Measurements from ENCODE around the gene OR6C6. TPM values are rescaled to one million over a fixed set of nuclear protein-coding genes. Genes with fewer than 3 reads are reported as not detected.

OR6C6 gene
- total and polyA plus RNA-seq, 12 donors = not detected

- DNase-seq = no peak
- Histone ChIP-seq H3K4me3 (no peak within 1 kb of the TSS), H3K4me1 (replicated peaks in 1 of 2) (no peaks in the 10 kb centered on the region), H3K36me3 (replicated peaks in 1 of 2) (no peaks in the 10 kb centered on the region), H3K9me3 (replicated peaks in 1 of 3) (no peaks in the 10 kb centered on the region), H3K27ac (no peak within 1 kb of the TSS), H3K27me3 (no peaks in the 10 kb centered on the region)
- TF ChIP-seq, protein P1, sequence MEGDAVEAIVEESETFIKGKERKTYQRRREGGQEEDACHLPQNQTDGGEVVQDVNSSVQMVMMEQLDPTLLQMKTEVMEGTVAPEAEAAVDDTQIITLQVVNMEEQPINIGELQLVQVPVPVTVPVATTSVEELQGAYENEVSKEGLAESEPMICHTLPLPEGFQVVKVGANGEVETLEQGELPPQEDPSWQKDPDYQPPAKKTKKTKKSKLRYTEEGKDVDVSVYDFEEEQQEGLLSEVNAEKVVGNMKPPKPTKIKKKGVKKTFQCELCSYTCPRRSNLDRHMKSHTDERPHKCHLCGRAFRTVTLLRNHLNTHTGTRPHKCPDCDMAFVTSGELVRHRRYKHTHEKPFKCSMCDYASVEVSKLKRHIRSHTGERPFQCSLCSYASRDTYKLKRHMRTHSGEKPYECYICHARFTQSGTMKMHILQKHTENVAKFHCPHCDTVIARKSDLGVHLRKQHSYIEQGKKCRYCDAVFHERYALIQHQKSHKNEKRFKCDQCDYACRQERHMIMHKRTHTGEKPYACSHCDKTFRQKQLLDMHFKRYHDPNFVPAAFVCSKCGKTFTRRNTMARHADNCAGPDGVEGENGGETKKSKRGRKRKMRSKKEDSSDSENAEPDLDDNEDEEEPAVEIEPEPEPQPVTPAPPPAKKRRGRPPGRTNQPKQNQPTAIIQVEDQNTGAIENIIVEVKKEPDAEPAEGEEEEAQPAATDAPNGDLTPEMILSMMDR (IDR thresholded peaks at IDR 0.05) = no peak
- TF ChIP-seq POLR2A (IDR thresholded peaks at IDR 0.05) = no peak
- intact Hi-C loops (cut with DNase I) = no loop called here
- 70 to 81% (median 76%) methylated on average over 2 of the region's 2 CpGs for WGBS, 4 donors
Observed at GRCh38 chr12:55314043-55314442, 17.7 kb upstream of the OR6C6 start, which contains the start of gene OR6C1. Gene OR6C1, plus strand, starts transcription at chr12:55314343. Its CDS starts 6,257 bp downstream, at chr12:55320600.

- no peak overlapping the region for H3K27ac ChIP-seq
- DNase-seq = no peak
- H3K36me3 ChIP-seq (replicated peaks in 1 of 2) = no peaks in the 10 kb centered on the region
- intact Hi-C loops (cut with DNase I) = no loop called here
- TF ChIP-seq, protein P1 (IDR thresholded peaks at IDR 0.05) = no peak
- no peak for TF ChIP-seq POLR2A (IDR thresholded peaks at IDR 0.05)
- H3K4me1 ChIP-seq (replicated peaks in 1 of 2) = no peaks in the 10 kb centered on the region
- 35 to 59% (median 50%) methylated on average over 2 of the region's 2 CpGs for WGBS, 4 donors
- H3K9me3 ChIP-seq (replicated peaks in 1 of 3) = no peaks in the 10 kb centered on the region
- no peak overlapping the region for H3K4me3 ChIP-seq
- no peaks in the 10 kb centered on the region for H3K27me3 ChIP-seq
Observed at GRCh38 chr12:55289999-55290398, 6.4 kb downstream of the OR6C6 start.

- DNase-seq = no peak
- TF ChIP-seq, protein P1 (IDR thresholded peaks at IDR 0.05) = no peak
- no peak for TF ChIP-seq POLR2A (IDR thresholded peaks at IDR 0.05)
- WGBS, 4 donors = 52 to 68% (median 59%) methylated on average over 2 of the region's 2 CpGs
- intact Hi-C loops (cut with DNase I) = no loop called here
- no peaks in the 10 kb centered on the region for H3K27me3 ChIP-seq
- no peak overlapping the region for H3K27ac ChIP-seq
- H3K4me3 ChIP-seq = no peak overlapping the region
- no peaks in the 10 kb centered on the region for H3K9me3 ChIP-seq (replicated peaks in 1 of 3)
- H3K4me1 ChIP-seq (replicated peaks in 1 of 2) = no peaks in the 10 kb centered on the region
- no peaks in the 10 kb centered on the region for H3K36me3 ChIP-seq (replicated peaks in 1 of 2)
Observed at GRCh38 chr12:55280991-55281390, 15.4 kb downstream of the OR6C6 start.

GRCh38 chr12:55258303-55258702 is 38.1 kb downstream of the OR6C6 start:
- no peaks in the 10 kb centered on the region for H3K27me3 ChIP-seq
- intact Hi-C loops (cut with DNase I) = no loop called here
- TF ChIP-seq, protein P1 (IDR thresholded peaks at IDR 0.05) = no peak
- TF ChIP-seq POLR2A (IDR thresholded peaks at IDR 0.05) = no peak
- no peak overlapping the region for H3K27ac ChIP-seq
- no peaks in the 10 kb centered on the region for H3K9me3 ChIP-seq (replicated peaks in 1 of 3)
- no peaks in the 10 kb centered on the region for H3K4me1 ChIP-seq (replicated peaks in 1 of 2)
- no peak for DNase-seq
- no peaks in the 10 kb centered on the region for H3K36me3 ChIP-seq (replicated peaks in 1 of 2)
- 63 to 76% (median 67%) methylated on average over 2 of the region's 2 CpGs for WGBS, 4 donors
- no peak overlapping the region for H3K4me3 ChIP-seq
